Measurements from ENCODE around the gene TFF1.

The TFF1 gene

DNA sequence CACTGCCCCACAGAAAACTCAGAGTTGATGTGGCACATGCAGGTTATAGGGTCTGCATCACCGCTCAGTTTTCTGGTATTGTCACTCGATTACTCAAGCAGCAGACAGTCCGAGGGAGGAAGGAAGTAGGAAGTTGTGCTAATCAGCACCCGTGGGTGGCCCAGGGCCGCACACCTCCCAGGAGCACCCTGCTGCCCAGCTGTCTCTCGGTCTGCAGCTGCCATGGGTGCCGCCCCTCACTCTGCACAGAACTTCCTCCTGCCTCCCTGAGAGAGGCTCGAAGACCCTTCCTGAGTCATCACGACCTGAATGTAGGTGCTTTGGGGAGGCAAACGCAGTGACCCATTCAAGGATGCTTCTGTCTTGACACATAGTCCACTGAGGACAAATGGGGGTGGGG lies 47.0 kb downstream of the TFF1 start:
- Histone ChIP-seq H3K9me3 (ENCODE audit: control insufficient read depth, low read length) (no peaks in the 10 kb centered on the region), H3K4me2 (ENCODE audit: low read length) (no peak overlapping the region), H3K27me3 (ENCODE audit: control insufficient read depth, insufficient read depth, low read length) (no peaks in the 10 kb centered on the region), H3K9ac (no peak overlapping the region), H3K4me1 (no peaks in the 10 kb centered on the region), H3K79me2 (no peaks in the 10 kb centered on the region), H3K4me3 (ENCODE audit: low read depth, low read length) (no peak overlapping the region), H3K36me3 (ENCODE audit: control insufficient read depth, insufficient read depth, low read length) (no peaks in the 10 kb centered on the region), H3K27ac (no peak overlapping the region), H2AFZ (no peak overlapping the region)
- TF ChIP-seq CTCF (IDR thresholded peaks at IDR 0.05) = no peak

- no peaks in the 10 kb centered on the region for H3K27me3 ChIP-seq (ENCODE audit: control insufficient read depth, insufficient read depth, low read length)
- no peak overlapping the region for H3K9ac ChIP-seq
- H3K9me3 ChIP-seq (ENCODE audit: control insufficient read depth, low read length) = no peaks in the 10 kb centered on the region
- H3K79me2 ChIP-seq = no peaks in the 10 kb centered on the region
- no peak overlapping the region for H2AFZ ChIP-seq
- H3K36me3 ChIP-seq (ENCODE audit: control insufficient read depth, insufficient read depth, low read length) = no peaks in the 10 kb centered on the region
- TF ChIP-seq CTCF (IDR thresholded peaks at IDR 0.05) = no peak
- H3K4me3 ChIP-seq (ENCODE audit: low read depth, low read length) = no peak overlapping the region
- H3K27ac ChIP-seq = no peak overlapping the region
- no peak overlapping the region for H3K4me2 ChIP-seq (ENCODE audit: low read length)
- no peaks in the 10 kb centered on the region for H3K4me1 ChIP-seq
Observed at GRCh38 chr21:42317826-42318746, 48.2 kb downstream of the TFF1 start.

DNA sequence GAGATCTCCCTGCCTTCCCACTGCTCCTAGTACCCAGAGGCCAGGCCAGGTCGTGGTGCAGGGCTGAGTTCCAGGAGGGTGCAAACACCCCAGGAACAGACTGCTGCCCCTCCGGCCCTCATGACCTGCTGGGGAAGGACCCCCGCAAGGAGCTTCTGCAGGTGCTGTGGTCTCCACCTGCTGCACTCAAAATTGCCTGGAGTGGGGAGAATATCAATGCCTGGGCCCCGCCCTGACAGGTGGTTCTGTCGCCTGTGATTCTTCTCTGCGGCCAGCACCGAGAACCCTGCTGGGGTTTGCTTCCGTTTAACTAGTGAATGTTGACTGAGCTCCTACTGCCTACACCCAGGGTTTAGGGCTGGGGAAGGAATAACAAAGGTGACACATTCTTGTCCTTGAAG lies 49.0 kb downstream of the TFF1 start:
- H3K27ac ChIP-seq = no peak overlapping the region
- no peaks in the 10 kb centered on the region for H3K4me1 ChIP-seq
- no peak overlapping the region for H3K4me2 ChIP-seq (ENCODE audit: low read length)
- H3K27me3 ChIP-seq (ENCODE audit: control insufficient read depth, insufficient read depth, low read length) = no peaks in the 10 kb centered on the region
- no peak overlapping the region for H2AFZ ChIP-seq
- no peak for TF ChIP-seq CTCF (IDR thresholded peaks at IDR 0.05)
- no peaks in the 10 kb centered on the region for H3K36me3 ChIP-seq (ENCODE audit: control insufficient read depth, insufficient read depth, low read length)
- no peak overlapping the region for H3K9ac ChIP-seq
- H3K4me3 ChIP-seq (ENCODE audit: low read depth, low read length) = no peak overlapping the region
- no peaks in the 10 kb centered on the region for H3K9me3 ChIP-seq (ENCODE audit: control insufficient read depth, low read length)
- no peaks in the 10 kb centered on the region for H3K79me2 ChIP-seq

DNA sequence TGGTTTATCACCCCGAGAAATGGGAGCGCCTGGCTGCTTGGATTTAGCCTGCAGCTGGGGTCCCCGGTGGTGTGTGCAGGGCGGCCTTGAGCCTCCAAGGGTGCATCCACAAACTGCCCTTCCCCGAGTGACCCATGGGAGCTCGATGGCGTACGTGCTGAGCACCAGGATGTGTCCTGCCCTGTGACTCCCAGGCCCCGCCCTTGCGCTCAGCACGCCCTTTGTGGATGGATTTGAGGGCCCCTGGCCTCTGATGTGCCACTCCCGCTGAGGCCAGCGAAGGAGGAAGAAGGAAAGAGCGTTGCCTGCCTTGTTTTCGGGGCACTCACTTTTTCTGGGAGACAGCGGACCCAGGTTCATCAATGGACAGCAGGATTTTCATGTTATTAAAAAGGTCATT lies 49.4 kb downstream of the TFF1 start:
- no peaks in the 10 kb centered on the region for H3K36me3 ChIP-seq (ENCODE audit: control insufficient read depth, insufficient read depth, low read length)
- H2AFZ ChIP-seq = no peak overlapping the region
- H3K27me3 ChIP-seq (ENCODE audit: control insufficient read depth, insufficient read depth, low read length) = no peaks in the 10 kb centered on the region
- no peak overlapping the region for H3K9ac ChIP-seq
- H3K4me1 ChIP-seq = no peaks in the 10 kb centered on the region
- H3K79me2 ChIP-seq = no peaks in the 10 kb centered on the region
- no peaks in the 10 kb centered on the region for H3K9me3 ChIP-seq (ENCODE audit: control insufficient read depth, low read length)
- H3K27ac ChIP-seq = no peak overlapping the region
- no peak for TF ChIP-seq CTCF (IDR thresholded peaks at IDR 0.05)
- H3K4me2 ChIP-seq (ENCODE audit: low read length) = no peak overlapping the region
- H3K4me3 ChIP-seq (ENCODE audit: low read depth, low read length) = no peak overlapping the region

Measured in parathyroid adenoma (tissue), 2 donors.